MM.1S (cell line): Measurements from ENCODE around the gene AMPD2.

Experiments used
- CTCF ChIP-seq: fragments of 300-600 bp; sonication (generic); IDR thresholded peaks from 2 replicates; pipeline ENCODE4 v1.5.1; 2016; ENCODE audit warnings: antibody characterized with exemption, low read length, mixed read lengths
- EZH2 ChIP-seq: fragments of 300-600 bp; sonication (generic); optimal IDR thresholded peaks from 2 replicates; pipeline ENCODE3; 2017; ENCODE audit warnings: low read depth, mild to moderate bottlenecking, antibody characterized with exemption, low read length, mixed read lengths
- EZH2phosphoT487 ChIP-seq: fragments of 300-600 bp; sonication (generic); IDR thresholded peaks from 2 replicates; pipeline ENCODE4 v1.6.1; 2018; ENCODE audit warnings: antibody characterized with exemption, low read length

DNA sequence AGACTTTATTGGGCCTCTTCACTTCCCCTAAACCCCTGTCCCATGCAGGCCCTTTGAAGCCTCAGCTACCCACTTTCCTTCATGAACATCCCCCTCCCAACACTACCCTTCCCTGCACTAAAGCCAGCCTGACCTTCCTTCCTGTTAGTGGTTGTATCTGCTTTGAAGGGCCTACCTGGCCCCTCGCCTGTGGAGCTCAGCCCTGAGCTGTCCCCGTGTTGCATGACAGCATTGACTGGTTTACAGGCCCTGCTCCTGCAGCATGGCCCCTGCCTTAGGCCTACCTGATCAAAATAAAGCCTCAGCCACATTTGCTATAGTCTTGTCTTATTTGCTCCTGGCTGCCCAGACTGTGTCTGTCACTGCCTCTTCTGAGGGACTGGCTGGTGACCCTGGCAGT is 41.8 kb downstream of the AMPD2 start:
- no peak for TF ChIP-seq CTCF
- no peak for TF ChIP-seq EZH2phosphoT487
- no peak for TF ChIP-seq EZH2
